HG03565 (cell line): ENCODE data around the gene FBXO47.

ENCODE experiments used
- ATAC-seq: cut with Tn5 transposase; IDR thresholded peaks from one replicate; pipeline ENCODE4 v1.9.1; 2021; ENCODE audit warnings: mild to moderate bottlenecking, moderate library complexity; ENCODE audit not compliant: unreplicated experiment

FBXO47 gene

GRCh38 chr17:38967290-38967738 is at the start of gene FBXO47:
TSS of gene FBXO47 (minus strand) at chr17:38967403. CDS start at chr17:38963025, 4,378 bp downstream.
- no peak for ATAC-seq

- ATAC-seq: no peak
Measured at GRCh38 chr17:39016193-39017153, 49.3 kb upstream of the FBXO47 start.

DNA sequence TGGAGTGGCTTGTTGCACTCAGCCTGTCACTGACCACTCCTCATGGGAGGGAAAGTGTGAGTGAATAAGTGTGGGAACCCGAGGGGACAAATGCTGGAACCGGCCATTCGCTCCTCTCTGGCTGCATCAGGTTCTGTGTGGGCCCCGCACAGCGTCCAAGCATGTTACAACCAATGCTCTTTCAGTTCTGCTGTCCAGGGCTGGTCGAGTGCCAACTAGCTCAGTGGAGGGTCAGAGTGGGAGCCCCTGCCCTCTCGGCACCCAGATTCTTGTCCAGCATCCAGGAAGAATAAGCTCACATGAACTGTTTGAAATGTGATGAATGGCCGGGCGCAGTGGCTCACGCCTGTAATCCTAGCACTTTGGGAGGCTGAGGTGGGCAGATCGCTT is 48.3 kb upstream of the FBXO47 start:
- no peak for ATAC-seq

DNA sequence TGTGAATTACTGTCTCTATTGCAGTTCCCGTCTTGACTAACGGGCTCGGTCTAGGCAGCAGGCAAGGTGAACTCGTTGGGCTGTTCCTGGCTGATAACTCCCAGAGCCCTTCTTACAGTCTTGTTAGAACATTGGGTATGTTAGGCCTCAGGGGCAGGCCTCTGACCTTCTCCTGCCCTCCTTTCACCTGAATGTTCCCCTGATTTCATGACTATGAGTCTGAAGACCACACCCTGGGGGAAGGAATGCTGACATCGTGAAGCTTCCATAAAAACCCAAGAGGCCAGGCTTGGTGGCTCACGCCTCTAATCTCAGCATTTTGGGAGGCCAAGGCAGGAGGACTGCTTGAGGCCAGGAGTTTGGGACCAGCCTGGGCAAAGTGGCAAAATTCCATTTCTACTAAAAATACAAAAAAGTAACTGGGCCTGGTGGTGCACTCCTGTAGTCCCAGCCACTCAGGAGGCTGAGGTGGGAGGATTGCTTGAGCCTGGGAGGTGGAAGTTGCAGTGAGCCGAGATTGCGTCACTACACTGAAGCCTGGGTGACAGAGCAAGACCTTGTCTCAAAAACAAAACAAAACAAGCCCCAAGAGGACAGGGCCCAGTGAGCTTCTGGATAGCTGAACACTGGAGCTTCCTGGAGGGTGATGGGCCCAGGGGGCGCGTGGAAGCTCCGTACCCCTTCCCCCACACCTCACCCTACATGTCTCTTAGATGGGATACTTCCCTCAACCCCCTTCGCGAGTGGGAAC is 47.8 kb upstream of the FBXO47 start:
- no peak for ATAC-seq

DNA sequence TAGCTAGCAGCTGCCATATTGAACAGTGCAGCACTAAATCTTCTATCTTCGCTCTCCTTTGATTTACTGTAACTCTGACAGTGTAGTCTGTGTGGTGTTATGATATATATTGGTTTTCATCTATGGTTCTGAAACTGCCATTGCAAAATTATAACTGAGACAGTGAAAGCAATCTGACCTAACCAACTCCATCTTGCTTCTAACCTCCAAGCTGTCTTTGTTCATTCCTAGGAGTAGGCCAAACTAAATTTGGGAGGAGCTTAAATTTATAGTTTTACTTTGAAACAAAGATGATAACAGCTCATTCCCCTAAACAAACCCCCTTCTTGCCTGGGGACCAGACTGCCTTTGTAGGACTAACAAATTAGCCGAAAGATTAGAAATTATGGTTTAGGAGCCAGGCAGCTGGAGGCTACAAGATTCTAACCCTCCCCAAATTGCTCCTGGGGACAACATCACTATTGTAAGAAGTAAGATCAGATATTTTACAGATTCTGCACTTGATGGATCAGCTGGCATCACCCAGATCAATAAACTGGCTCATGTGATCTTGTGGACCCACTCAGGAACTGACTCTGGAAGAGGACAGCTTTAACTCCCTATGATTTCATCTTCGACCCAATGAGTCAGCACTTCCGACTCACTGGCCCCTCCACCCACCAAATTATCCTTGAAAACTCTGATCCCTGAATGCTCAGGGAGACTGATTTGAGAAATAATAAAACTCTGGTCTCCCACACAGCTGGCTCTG is 47.0 kb upstream of the FBXO47 start:
- ATAC-seq: no peak

DNA sequence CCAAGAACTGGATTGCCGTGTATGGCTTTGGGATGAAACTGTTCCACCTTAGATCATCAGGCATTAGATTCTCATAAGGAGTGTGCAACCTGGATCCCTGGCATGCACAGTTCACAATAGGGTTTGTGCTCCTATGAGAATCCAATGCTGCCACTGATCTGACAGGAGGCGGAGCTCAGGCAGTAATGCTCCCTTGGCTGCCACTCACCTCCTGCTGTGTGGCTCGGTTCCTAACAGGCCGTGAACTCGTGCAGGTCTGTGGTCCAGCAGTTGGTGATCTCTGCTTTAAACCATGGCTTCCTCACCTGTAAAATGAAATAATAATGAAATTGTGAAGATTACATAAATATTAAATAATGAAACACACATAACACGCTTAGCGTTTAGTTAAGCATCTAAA is 45.5 kb upstream of the FBXO47 start:
- ATAC-seq: no peak

DNA sequence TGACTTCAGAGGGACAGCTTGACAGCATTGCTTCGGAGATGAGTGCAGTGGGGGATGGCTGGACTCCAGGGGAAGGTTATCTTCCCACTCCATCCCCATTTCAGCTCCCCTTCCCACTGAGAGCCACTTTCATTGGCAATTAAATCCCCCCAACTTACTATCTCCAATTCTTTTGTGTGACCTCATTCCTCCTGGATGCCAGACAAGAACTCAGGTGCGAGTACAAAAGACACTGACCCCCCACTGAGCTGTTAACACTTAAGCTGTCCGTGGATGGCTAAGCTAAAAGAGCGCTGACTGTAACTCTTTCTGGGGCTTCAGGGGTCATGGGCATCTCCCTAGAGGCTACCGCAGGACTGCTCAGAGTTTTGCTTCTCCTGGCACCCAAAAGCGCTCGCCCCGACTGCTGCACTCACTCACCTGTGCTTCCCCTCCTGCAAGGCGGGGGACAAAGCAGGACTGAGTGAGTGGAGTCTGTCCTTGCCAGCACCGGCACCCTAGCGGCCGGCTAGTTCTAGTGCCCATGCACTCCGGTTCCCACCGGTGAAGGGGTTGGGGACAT is 44.8 kb upstream of the FBXO47 start:
- ATAC-seq: no peak

DNA sequence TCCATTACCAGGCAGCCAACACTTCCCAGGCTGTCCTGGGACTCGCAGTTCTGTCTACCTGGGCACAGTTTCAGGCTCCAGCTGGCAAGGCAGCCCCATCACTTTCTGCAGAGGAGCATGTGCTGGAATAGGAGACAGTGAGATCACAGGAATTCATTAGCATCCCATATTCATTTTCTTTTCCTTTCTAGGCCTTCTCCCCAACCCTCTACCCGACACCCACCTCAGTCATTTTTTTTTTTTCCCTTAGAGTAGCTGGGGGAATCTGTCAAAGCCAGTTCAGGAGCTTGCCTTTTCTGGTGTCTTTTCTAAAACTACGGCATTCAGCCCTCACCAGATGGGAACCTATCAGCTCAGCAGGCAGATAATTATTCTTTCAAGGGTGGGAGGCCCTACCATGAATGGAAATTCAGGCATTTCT is 42.4 kb upstream of the FBXO47 start:
- ATAC-seq: no peak

GRCh38 chr17:39008633-39009032 is 41.4 kb upstream of the FBXO47 start:
- ATAC-seq: no peak

DNA sequence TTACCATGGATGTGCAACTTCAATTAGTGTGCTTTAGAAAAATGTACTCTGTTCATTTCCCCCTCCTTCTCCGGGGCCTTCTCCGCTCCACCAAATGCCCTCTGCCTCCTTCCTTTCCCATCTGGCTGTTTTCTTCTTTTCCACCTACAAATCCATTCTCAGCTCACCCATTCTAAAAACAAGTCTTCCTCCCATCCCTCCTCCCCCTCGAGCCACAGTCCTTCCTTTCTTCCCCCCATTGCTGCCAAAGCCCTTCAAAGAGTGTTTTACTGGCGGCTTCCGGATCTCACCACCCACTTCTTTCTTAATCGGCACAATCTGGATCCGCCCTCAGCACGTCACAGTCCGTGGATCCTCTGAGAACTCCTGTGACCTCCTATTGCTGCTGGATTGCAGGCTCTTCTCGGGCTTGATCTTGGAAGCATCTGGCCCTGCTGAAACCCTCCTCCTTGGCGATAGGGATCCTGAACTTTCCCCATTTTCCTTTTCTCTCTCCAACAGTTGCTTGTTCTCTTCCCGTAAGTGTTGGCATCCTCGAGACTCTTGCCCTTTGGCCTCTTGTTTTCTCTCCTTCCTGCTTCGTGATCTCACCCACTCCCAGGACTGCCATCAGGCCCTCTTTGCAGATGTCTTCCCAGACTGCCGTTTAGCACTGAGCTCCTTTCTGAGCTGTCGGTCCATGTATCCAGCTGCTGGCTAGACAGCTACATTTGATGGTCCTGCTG is 36.0 kb upstream of the FBXO47 start:
- no peak for ATAC-seq

DNA sequence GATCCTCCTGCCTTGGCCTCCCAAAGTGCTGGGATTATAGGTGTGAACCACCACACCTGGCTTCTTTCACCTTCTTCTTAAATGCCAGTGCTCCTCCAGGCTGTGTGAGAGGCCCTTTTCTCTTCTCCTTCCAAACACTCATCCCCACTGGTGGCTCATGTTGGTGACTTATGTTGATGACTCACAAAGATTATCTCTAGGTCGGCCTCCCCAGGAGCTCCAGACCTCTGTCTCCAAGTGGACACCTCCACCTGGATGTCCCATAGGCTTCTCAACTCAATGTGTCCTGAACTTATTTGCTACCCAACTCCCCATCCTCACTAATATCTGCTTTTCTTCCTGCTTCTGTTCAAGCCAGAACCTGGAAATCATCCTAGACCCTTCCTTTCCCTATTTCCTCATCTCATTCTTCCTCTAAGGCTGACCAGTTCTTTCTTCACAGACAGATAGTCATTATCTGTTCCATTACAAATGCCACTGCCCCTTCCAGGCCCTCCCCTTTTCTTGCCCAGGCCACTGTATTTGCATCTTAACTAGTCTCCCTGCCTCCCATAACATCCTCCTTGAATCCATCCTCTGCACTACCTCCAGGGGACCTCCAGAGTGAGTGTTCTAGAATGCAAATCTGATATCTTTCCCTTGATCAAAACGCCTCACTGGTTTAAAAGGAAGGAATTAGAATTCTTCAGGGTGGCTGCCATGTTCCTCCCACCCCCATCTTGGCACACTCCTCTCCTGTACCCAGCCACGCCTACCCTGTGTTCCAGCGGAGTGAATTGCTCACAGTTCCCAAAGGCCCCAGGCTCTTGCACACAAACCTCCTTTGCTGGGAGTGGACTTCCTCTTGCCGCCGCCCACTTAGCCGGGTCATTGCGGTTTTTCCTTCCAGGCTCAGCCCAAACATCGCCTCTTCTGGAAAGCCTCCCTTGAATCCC is 34.8 kb upstream of the FBXO47 start:
- no peak for ATAC-seq

DNA sequence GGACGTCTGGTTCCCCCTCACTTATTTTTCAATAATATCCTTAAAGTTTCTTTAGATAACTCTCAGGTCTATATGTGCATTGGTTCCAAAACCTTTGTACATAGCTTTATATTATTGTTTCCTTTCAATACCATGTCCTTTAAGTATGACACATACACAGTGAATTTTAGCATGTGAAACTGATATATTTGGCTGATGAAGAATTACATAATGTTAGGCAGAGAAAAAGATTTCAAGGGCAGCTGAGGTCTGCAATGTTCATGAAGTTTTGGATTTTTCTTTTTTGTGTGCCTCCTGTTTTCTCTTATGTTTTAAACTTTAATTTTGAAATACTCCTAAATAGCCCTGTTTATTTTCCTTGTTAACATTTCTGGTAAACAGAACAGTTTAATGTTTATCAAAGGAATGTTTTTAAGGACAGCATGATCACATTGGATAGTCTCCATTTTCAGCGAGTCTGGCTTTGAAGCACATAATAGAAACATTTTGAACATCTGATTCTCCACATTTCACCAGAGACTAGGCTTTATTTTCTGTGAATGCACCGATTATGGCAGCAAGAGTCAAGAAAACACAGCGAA is 32.9 kb upstream of the FBXO47 start:
- ATAC-seq: no peak

DNA sequence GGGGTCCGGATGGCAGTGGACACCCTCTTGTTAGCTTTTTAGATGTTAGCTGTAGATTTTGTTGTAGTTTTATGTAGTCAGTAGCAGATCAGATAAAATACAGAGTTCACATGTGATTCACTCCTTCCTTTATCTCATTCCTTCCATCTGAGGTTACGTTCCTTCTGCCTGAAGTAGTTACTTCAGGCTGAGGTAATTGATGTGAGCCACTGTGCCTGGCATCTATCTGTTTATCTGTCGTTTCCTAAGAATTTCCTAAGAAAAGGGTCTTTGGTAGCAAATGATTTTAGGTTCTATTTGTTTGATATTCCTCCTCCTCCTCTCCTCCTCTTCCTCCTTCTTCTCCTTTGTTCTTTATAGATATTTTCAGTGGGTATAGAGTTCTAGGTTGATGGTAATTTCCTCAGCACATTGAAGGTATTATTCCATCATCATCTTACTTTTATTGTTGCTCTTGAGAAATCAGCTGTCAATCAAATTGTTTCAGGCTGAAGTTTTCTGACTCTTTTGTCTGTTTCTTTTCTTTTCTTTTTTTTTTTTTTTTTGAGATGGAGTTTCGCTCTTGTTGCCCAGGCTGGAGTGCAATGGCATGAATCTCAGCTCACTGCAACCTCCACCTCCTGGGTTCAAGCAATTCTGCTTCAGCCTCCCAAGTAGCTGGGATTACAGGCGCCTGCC is 29.6 kb upstream of the FBXO47 start:
- ATAC-seq: no peak

- no peak for ATAC-seq
Measured at GRCh38 chr17:38994026-38994425, 26.8 kb upstream of the FBXO47 start.

- no peak for ATAC-seq
Measured at GRCh38 chr17:38984666-38985065, 17.5 kb upstream of the FBXO47 start.

- no peak for ATAC-seq
Measured at GRCh38 chr17:38982858-38983746, 15.9 kb upstream of the FBXO47 start.

DNA sequence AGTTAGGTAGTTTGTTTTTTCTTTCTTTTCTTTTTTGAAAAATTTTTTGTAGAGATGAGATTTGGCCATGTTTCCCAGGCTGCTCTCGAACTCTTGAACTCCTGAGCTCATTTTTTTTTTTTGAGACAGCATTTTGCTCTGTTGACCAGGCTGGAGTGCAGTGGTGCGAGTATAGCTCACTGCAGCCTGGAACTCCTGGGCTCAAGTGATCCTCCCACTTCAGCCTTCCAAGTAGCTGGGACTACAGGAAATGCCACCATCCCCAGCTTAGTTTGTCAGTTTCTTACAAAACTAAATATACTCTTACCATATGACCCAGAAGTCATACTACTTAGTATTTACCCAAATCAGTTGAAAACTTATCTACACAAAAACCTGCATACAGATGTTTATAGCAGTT is 14.4 kb upstream of the FBXO47 start:
- ATAC-seq: no peak
